ENCODE data around the gene MTUS2.
A peak's percentile ranks its signal among the peaks of the same experiment; 100 is the strongest.

MTUS2 gene

DNA sequence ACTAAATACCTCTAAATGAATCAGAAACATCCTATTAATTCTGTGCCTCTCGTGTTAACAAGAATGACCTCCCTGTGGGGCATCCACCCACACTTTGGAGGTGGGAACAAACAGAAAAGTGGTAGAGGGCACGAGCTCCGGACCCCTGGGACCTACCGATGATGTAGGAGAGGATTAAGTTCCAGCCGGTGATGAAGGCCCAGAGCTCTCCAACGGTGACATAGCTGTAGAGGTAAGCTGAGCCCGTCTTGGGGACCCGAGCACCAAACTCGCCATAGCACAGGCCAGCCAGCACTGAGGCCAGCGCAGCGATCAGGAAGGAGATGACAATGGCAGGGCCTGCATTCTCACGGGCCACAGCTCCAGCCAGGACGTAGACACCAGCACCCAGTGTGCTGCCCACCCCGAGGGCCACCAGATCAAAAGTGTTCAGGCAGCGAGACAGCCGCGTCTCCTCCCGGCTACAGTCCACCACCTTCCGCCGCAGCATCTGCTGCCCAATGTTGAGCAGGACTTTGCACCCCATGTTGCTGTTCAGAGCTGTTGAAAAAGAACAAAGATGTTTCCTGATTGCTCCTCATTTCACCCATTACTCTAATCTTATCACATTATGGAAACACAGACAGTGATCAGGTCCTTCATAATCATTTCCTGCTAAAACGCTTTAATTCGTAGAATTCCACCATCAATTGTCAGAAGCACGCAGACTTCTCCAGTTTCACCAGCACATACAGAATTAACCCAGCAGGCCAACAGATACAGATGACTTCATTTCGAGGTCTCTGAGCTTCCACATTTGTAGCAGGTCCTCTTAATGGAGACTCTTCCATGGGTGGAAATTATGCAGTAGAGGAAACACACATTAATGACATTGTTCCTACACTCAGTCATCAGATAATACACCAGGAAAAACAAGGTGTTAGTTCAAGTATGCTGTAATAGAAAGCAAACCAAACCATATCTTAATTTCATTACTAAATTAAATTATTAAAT, 715.8 kb downstream of the MTUS2 start:
- FAIRE-seq (no peak), DNase-seq (ENCODE audit: insufficient read length, low spot score) (no peak)

DNA sequence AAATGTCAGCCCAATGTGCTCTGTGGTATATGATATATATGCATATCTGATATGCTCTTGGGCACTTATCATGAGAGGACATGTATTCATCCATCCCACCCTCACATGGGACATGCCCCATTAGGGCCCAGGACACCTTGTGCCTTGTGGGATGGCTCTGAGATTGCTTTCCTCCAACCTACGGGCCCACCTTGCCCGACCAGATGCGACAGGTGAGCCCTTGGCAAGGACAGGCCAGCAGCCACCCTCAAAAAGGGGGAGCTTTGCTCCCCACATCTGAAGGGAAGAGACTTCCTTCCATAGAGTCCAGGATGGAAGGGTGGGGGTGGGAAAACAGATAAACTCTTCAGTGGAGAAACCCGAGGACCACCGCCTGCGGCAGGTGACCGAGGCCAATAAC, 716.7 kb downstream of the MTUS2 start:
- FAIRE-seq = no peak
- no peak for DNase-seq (ENCODE audit: insufficient read length, low spot score)

DNA sequence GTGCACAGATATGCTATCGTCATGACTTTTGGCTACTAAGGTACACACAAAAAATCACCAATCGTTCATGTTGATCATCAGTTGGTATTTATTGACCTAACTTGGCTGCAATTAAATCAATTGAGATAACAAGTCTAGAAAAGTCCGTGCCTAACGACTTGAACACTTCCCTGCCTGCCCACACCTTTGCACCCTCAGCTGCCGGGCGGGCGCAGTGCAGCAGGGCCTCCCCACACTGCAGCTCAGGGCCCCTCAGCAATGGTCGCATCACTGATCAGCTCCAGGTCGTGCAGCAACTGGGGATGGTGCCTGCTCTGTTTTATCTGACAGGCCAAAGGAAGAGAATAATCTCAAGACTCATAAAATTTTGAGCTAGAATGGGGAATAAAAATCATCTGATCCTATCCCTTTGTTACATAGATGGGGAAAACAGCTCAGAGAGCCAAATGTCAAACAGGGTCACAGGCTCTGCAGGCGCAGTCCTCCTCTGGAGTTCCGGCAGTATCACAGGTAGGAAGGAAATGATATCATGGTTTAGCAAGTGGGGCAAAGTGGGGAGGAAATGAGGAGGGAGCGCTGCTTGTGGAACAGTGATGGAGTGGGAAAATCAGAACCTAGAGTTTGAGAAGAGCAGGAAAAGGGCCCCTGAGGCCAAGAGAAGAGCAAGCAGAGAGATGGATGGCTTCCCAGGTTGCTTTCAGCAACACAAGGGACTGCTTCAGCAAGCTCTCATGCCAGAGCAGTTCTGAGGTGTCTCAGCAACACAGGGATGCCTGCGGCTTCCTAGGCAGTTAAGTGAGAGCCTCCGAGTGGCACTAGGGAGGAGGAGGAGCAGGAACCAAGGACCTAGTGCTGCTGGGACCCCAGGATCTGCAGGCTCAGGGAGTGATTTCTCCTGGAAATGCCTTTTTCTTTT, 717.9 kb downstream of the MTUS2 start:
- DNase-seq (ENCODE audit: insufficient read length, low spot score) (no peak), FAIRE-seq (no peak)

DNA sequence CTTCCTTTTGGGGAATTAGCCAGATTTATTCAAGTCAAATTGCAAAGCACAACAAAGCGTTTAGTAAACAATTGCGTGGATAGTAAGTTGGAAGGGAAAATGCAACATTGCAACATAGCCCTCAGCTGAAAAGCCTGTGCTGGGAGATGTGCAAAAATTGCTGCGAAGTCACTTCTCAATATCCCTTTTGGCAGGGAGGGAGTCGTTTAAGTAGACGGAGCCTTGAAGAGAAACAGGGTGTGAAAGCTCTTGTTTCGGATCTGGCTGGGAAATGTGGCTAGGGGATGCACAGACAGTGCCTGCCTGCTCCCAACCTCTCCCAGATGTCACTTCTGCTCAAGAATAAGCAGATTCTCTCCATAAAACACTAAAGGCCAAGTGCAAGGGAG, 718.5 kb downstream of the MTUS2 start:
- no peak for FAIRE-seq
- DNase-seq (ENCODE audit: insufficient read length, low spot score) = no peak

DNA sequence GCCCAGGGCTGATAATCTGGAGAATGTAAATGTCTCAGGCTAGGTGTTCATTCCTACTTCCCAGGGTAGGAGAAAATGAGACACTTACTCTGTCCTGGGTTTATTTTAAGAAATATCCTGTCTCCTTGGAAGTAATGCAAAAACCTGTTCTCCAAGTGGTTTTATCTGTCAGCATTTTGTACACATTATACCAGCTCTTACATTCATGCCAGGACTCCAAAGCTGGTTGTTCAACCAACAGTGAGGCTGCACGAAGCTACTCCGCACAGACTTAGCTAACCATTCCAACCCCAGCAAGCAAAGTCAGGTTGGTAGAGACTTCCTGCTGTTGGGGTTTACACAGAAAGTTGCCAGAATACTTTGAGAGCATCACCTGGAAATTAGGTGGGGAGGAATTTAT, 719.7 kb downstream of the MTUS2 start:
- no peak for FAIRE-seq
- no peak for DNase-seq (ENCODE audit: insufficient read length, low spot score)

DNA sequence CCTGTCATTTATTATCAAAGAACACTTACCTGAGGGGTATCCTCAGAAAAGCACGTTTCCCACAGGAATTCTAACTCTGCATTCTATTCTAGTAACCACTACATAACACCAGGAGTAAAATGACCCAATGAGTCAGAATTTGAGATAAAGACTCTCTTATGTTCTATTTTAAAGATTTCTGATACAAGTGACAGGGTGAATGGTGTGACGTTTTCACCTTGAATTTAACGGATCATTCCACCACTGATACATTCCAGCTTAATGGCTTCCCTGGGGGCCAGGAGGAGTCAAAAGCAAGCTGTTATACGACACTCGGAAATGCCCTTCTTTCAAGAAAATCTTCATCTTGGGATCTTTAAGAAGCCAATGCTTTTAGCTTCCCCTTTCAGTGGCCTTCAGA, 720.2 kb downstream of the MTUS2 start:
- no peak for FAIRE-seq

DNA sequence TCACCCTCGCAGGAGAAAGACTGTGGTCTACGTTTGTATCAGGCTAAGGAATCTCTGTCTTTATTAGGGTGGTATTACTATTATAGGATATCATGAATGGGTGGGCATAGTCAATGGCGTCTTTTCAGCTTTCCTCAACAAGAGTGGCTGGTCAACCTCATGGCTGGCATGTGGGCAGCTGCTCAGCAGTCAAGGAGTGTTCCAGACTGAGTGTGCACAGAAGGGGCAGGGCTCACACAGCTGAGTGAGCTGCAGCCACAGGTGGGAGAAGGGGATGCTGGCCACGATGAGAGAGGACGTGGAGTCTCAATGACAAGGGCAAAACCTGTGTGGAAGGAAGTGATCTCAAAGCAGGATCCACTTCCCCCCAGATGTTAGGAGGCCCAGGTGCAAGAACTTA, 720.7 kb downstream of the MTUS2 start:
- no peak for FAIRE-seq
- DNase-seq (ENCODE audit: insufficient read length, low spot score) = no peak

More for the DNA sequence above, 720.2 kb downstream of the MTUS2 start:
- no peak for DNase-seq (ENCODE audit: insufficient read length, low spot score)

DNA sequence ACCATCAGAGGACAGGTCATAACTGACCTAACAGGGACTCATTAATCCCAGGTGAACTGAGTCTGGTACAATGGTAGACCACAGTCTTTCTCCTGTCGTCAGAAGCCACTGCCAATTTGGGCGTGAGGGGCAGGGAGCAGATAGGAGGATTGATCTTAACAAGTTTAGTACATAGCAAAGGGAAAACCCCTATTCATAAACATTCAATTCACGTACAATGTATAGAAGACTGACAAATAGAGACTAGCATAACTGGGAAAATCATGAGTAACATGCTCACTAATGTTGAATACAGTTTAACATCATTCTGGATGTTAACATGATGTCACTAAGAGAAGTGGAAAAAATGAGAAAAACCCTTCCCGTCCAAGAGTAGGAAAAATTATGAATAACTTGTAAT, 721.3 kb downstream of the MTUS2 start:
- FAIRE-seq = no peak
- no peak for DNase-seq (ENCODE audit: insufficient read length, low spot score)

DNA sequence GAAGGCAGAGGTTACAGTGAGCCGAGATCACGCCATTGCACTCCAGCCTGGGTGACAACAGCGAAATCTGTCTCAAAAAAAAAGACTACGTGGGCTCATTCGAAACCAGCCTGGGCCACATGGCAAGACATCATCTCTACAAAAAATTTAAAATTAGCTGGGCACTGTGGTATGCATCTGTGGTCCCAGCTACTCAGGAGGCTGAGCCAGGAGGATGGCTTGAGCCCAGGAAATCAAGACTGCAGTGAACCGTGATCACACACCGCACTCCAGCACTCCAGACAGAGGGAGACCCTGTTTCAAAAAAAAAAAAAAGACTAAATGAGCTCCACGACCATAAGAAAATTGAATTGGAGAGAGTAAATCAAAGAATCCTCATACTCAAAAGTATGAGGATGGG, 722.2 kb downstream of the MTUS2 start:
- DNase-seq (ENCODE audit: insufficient read length, low spot score) (no peak), FAIRE-seq (no peak)

DNA sequence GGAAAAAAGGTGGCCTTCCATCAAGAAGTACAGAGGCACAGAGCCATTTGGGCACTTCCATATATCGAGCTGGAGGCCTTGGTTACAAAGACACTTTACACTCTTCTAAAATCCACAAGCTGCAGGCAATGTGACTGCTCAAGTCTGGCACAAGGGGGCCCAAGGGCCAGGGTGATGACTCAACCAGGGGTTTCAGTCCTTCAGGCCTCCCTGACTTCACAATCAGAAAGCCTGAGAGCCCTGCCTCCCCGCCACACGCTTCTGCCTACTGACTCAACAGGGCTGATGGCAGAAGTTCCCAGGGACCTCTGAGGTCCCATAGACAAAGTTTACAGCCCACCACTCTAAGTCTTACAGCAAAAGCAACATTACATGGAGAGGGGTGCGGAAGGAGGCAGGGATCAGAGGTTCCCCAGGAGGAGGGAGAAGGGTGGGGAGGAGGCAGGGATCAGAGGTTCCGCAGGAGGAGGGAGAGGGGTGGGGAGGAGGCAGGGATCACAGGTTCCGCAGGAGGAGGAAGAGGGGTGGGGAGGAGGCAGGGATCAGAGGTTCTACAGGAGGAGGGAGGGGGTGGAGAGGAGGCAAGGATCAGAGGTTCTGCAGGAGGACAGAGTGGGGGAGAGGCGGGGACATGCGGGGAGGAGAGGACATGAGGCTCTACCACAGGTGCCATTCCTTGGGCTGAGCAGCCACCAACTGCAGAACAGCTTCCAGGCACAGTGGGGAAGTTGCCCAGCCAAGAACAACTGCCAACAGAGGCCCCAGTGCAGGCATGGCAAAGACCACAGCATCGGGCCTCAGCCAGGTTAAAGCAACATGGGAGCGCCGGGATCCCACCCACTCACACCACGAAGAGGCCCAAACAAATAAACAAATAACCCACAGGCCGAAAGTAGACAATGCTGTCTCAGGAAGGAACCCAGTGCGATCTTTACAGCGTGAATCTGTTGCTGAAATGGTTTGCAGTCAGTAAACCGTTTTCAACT, 723.4 kb downstream of the MTUS2 start:
- FAIRE-seq (no peak), DNase-seq (ENCODE audit: insufficient read length, low spot score) (peak; percentile 37)

DNA sequence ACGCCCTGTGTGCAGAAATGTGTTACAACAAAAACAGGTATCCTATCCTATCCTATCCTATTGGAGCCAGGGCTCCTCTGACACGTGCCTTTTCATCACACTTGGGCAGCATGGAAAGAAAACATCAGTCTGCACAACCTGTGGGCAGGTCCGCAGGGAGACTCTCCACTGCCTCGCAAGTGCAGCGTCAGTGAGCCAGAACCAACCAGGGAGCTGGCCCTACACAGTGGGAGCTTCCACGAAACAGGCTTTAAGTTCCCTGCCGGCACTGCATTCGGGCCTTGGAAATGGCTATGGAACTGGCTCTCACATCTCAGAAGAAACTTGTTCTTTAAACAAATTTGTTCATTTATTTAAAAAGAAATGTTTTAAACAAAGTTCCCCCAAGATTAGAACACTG, 725.8 kb downstream of the MTUS2 start:
- no peak for FAIRE-seq

DNA sequence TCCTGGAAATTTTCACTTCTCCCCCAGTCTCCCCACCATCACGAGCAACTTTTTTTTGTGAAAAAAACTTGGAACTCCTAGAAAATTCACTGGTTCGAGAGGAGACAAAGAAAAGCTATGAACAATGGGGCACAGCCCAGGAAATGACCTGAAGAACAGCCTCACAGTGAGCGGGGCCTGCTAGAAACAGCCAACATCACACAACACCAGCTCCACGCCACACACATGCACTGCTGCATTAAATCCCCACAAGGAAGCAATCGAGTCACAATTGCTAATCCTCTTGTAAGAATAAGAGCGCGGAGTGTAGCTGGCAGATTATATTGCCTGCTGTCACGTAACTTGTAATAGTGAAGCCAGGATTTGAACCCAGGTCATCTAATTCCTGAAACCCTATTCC, 726.5 kb downstream of the MTUS2 start:
- DNase-seq (ENCODE audit: insufficient read length, low spot score) (no peak), FAIRE-seq (no peak)

More for the DNA sequence above, 725.8 kb downstream of the MTUS2 start:
- DNase-seq (ENCODE audit: insufficient read length, low spot score) = no peak

DNA sequence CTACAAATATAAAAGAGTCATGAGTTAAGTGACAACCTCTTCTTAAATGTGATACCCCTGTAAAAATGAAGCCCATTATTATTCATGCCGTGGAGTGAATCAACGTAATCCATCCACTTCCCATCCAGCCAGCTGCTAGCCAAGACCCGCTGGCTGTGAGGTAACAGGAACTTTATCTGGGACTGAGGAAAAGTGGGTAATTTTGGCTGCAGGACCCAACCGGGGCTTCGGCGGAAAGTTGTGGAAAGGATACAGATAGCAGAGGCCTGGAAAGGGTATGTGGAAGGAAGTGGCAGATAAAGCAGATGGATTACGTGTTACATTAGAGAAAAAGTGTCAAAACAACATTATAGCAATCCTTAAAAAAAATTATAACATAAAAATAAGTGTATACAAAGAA, 727.0 kb downstream of the MTUS2 start:
- DNase-seq (ENCODE audit: insufficient read length, low spot score) (no peak), FAIRE-seq (no peak)

DNA sequence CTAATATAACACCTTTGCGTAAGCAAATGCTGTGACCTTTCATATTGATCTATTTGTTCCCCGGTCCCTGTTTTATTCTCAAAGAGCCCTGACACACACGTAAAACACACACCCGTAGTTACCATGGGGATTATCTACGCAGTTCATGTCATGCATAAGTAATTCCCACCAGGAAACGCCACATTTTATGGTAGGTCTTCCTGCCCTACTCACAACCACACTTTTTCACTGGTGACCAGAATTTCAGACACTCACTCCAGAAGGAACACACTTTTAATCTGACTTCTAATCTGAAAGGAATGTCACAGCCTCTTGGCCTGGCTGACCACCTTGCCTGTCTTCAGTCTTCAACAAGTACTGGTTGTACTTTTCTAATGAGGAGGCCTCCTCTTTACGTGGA, 728.6 kb downstream of the MTUS2 start:
- FAIRE-seq = no peak
- DNase-seq (ENCODE audit: insufficient read length, low spot score) = no peak

DNA sequence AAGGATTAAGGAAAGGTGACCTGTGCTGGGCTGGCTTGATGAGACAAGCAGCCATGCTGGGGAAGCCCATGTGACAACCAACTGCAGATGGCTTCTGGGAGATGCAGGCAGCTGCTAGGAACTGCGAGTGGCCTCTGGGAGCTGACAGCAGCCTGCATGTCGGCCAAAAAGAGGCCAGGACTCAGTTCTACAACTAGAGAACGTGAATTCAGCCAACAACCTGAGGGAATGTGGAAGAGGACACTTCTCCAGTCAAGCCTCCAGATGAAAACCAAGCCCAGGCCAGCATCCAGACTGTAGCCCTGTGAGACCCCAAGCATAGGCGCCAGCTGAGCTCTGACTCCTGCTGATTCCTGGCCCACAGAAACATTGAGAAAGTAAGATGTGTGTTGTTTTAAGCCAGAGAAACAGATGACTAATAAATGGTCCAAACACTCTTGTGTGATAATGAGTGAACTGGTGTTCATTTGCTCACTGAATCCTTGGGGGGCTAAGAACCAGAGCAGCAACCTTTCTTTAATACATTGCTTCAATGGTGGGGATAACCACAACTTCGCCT, 730.4 kb downstream of the MTUS2 start:
- FAIRE-seq (no peak), DNase-seq (ENCODE audit: insufficient read length, low spot score) (no peak)

DNA sequence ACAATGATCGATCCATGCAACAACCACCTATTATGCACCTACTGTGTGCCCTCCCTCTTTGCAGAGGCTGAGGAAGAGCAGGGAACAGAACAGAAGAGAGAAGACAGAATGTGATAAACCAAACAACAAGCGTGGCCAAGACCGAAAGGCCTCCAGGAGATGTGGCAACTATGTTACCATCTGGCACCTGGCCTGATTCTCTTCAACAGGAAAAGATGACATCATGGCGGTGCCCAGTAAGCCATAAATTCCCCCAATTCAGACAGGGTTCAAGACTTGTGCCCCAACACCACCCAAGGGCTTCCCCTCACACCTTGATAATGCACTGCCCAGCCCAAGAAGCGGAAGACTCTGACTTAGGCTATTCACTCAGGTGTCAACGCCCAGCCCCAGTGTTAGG, 731.1 kb downstream of the MTUS2 start:
- no peak for FAIRE-seq
- no peak for DNase-seq (ENCODE audit: insufficient read length, low spot score)
